Upper lobe of left lung (tissue), 4 donors: ENCODE results near the gene SLC25A26.

Source experiments
- CTCF ChIP-seq, 6 experiments: fragments of 450-650 bp in 4 of 6; fragments of 200-600 bp in 2 of 6; sonication (generic) in 2 of 6; IDR thresholded peaks; one replicate each; pipeline ENCODE4 v1.5.1; 2016 to 2019; ENCODE audit warnings: antibody characterized with exemption in 6 of 6
- EP300 ChIP-seq, 4 donors: sonication (generic); formaldehyde crosslinking; IDR thresholded peaks; one replicate each; pipeline ENCODE4 v1.5.1; 2017; ENCODE audit warnings: antibody characterized with exemption in 4 of 4, control low read depth in 2 of 4
- POLR2A ChIP-seq, 4 donors: fragments of 450-650 bp; IDR thresholded peaks; one replicate each; pipeline ENCODE4 v1.5.1; 2016 to 2017; ENCODE audit warnings: antibody characterized with exemption in 4 of 4, mild to moderate bottlenecking in 2 of 4
- POLR2AphosphoS5 ChIP-seq, 2 donors: sonication (generic); formaldehyde crosslinking; IDR thresholded peaks; one replicate each; pipeline ENCODE4 v1.5.1; 2017; ENCODE audit warnings: antibody characterized with exemption in 2 of 2

- TF ChIP-seq EP300 (IDR thresholded peaks at IDR 0.05) (no peak), CTCF (IDR thresholded peaks at IDR 0.05) (no peak), POLR2A (IDR thresholded peaks at IDR 0.05) (no peak), POLR2AphosphoS5 (IDR thresholded peaks at IDR 0.05) (no peak)
Measured at GRCh38 chr3:66199089-66199473, 21.7 kb upstream of the SLC25A26 start.
